Melanocyte of skin (primary cell): ENCODE results near the gene TBCCD1. TPM values are rescaled to one million over a fixed set of nuclear protein-coding genes. Genes with fewer than 3 reads are reported as not detected.

Experiments
- total RNA-seq, 2 donors: library from RNA; depleted of rRNA; stranded (reverse); fragments of >200 nt; gene quantifications; 2 replicates each; pipeline ENCODE4 v1.2.3, GENCODE V29; 2012

The TBCCD1 gene
- 10 to 100 TPM; 16.5 to 22.6 TPM for total RNA-seq

GRCh38 chr3:186567072-186567921, at the start of gene TBCCD1:
TSS of gene TBCCD1 (minus strand) at chr3:186567339. CDS start at chr3:186564329, 3,010 bp downstream.

GRCh38 chr3:186612721-186613636, 45.8 kb upstream of the TBCCD1 start, which contains the start of gene AHSG:
TSS of gene AHSG (plus strand) at chr3:186613060. CDS start at chr3:186613142, 82 bp downstream.

GRCh38 chr3:186570096-186570940, 3.2 kb upstream of the TBCCD1 start, which contains the start of gene DNAJB11:
TSS of gene DNAJB11 (plus strand) at chr3:186570720. CDS start at chr3:186570898, 178 bp downstream.

GRCh38 chr3:186544281-186544680, 22.9 kb downstream of the TBCCD1 start, which contains the start of gene CRYGS:
TSS of gene CRYGS (minus strand) at chr3:186544380. CDS start at chr3:186544326, 54 bp downstream.

Other genes starting within 250 kb of the TBCCD1 start
- gene DGKG, start 205.1 kb downstream of the TBCCD1 start, total RNA-seq = 10 to 100 TPM in 1 of 2 donors, 1 to 10 TPM in 1; 6.0 to 11.7 TPM
- 1 to 10 TPM; 1.0 to 2.3 TPM for gene CRYGS, start 23.0 kb downstream of the TBCCD1 start, total RNA-seq
- gene DNAJB11, start 3.4 kb upstream of the TBCCD1 start, total RNA-seq = 10 to 100 TPM; 42.7 to 62.3 TPM
- not detected for gene AHSG, start 45.7 kb upstream of the TBCCD1 start, total RNA-seq
- not detected for gene FETUB, start 73.1 kb upstream of the TBCCD1 start, total RNA-seq
- not detected for gene HRG, start 98.7 kb upstream of the TBCCD1 start, total RNA-seq
- not detected for gene KNG1, start 150.0 kb upstream of the TBCCD1 start, total RNA-seq
- gene EIF4A2, start 216.2 kb upstream of the TBCCD1 start, total RNA-seq = 100 to 1,000 TPM; 373 to 375 TPM
- 10 to 100 TPM; 25.8 to 63.3 TPM for gene RFC4, start 239.1 kb upstream of the TBCCD1 start, total RNA-seq